Mucosa of descending colon (tissue), 3 donors: ENCODE data around the gene PHEX. TPM values are rescaled to one million over a fixed set of nuclear protein-coding genes. Genes with fewer than 3 reads are reported as not detected.

Experiments used
- ATAC-seq: fragments of 200-7000 bp; cut with Tn5 transposase; one replicate; pipeline ENCODE4 v1.9.1; 2020; ENCODE audit warnings: mild to moderate bottlenecking, moderate library complexity
- DNase-seq, 3 donors: peaks; one replicate each; pipeline ENCODE4 v3.0.0-alpha.2; 2020
- H3K36me3 ChIP-seq: fragments of 200-600 bp; one replicate; pipeline ENCODE4 v1.8.0; 2021; ENCODE audit warnings: low read depth, mild to moderate bottlenecking
- H3K4me1 ChIP-seq: fragments of 200-600 bp; one replicate; pipeline ENCODE4 v1.8.0; 2021; ENCODE audit warnings: low read depth, mild to moderate bottlenecking
- H3K4me3 ChIP-seq: fragments of 200-600 bp; one replicate; pipeline ENCODE4 v1.8.0; 2021; ENCODE audit warnings: mild to moderate bottlenecking
- H3K9me3 ChIP-seq: fragments of 200-600 bp; one replicate; pipeline ENCODE4 v1.8.0; 2021; ENCODE audit warnings: mild to moderate bottlenecking
- CTCF ChIP-seq: fragments of 200-600 bp; IDR thresholded peaks from one replicate; pipeline ENCODE4 v1.8.0; 2022; ENCODE audit warnings: antibody characterized with exemption, mild to moderate bottlenecking
- intact Hi-C, 2 donors: fragments of 100-400 bp; cut with DNase I in 1 of 2; cut with micrococcal nuclease in 1 of 2; formaldehyde crosslinking; loops; one replicate each; pipeline versions ENCODE4 v1.11.0 to v1.11.1; 2022; cut with DNase I, micrococcal nuclease
- total RNA-seq, 3 donors: library from RNA; stranded (reverse); fragmentation: NEBNext Ultra II Directional in 2 of 3; extraction: Animal tissue kit (Norgen Biotek cat#: 25700) in 2 of 3; gene quantifications; one replicate each; pipeline versions ENCODE4 v1.2.1 to v1.2.4, GENCODE V29; 2021 to 2023
- donor health status: DM: no; HTN: no; CAD: no; lungs with moderate emphysema.
- donor health status: DM: no; HTN: no; CAD: no.
- donor health status: DM: no; HTN: yes; CAD: no.

Gene PHEX
- total RNA-seq, 3 donors from 2014 or later: 0.19 TPM; not detected in 1

DNA sequence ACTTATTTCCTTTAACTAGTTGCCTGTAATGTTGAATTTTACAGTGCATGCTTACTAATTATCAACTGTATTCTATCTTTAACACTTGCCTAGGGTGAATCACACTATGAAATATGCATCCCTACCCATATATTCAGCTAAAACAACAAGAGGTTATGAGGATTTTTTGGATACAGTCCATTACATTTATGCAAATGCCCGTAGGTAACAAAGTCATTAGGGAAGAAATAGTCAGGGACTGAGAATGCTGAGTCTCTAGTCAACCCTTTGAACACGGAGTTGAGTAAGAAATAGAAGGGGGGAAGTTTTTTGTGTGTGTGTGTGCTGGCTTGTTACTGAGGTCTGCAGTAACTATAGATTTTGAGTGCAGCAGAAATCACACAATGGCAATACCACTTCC lies 214.5 kb downstream of the PHEX start:
- TF ChIP-seq CTCF: no peak
- DNase-seq: no peak
- H3K36me3 ChIP-seq: no peaks in the 10 kb centered on the region
- no peaks in the 10 kb centered on the region for H3K4me1 ChIP-seq
- intact Hi-C loops: no loop called here
- no peak overlapping the region for H3K4me3 ChIP-seq
- ATAC-seq: no peak
- H3K9me3 ChIP-seq: no peaks in the 10 kb centered on the region

- no peak for ATAC-seq
- no peak for TF ChIP-seq CTCF
- intact Hi-C loops: no loop called here
- Histone ChIP-seq H3K4me1 (no peaks in the 10 kb centered on the region), H3K4me3 (no peak overlapping the region), H3K9me3 (no peaks in the 10 kb centered on the region), H3K36me3 (no peaks in the 10 kb centered on the region)
- no peak for DNase-seq
Measured at GRCh38 chrX:22247169-22247568, 215.0 kb downstream of the PHEX start.

GRCh38 chrX:22248401-22248800 lies 216.3 kb downstream of the PHEX start:
- H3K36me3 ChIP-seq: no peaks in the 10 kb centered on the region
- no peak for ATAC-seq
- TF ChIP-seq CTCF: no peak
- intact Hi-C loops: no loop called here
- no peaks in the 10 kb centered on the region for H3K9me3 ChIP-seq
- no peak for DNase-seq
- H3K4me1 ChIP-seq: no peaks in the 10 kb centered on the region
- no peak overlapping the region for H3K4me3 ChIP-seq

DNA sequence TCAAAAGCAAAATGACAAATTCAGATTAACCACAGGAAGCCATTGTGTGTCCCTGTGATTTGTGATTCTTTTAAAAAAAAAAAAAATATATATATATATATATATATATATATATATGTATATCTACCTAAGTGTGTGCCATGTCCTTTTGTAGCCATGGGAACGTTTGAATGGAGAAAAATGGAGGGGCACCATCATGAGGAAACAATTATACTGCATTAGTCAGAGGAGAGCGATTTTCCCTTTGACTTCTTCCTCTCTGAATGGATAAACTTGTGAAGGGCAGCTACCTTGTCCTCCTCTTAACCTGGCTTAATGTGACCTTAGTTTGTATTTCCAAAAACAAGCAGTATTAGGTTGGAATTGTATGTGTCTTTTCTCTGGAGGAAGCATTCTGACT lies 217.2 kb downstream of the PHEX start:
- H3K36me3 ChIP-seq: no peaks in the 10 kb centered on the region
- ATAC-seq: no peak
- intact Hi-C loops: no loop called here

DNA sequence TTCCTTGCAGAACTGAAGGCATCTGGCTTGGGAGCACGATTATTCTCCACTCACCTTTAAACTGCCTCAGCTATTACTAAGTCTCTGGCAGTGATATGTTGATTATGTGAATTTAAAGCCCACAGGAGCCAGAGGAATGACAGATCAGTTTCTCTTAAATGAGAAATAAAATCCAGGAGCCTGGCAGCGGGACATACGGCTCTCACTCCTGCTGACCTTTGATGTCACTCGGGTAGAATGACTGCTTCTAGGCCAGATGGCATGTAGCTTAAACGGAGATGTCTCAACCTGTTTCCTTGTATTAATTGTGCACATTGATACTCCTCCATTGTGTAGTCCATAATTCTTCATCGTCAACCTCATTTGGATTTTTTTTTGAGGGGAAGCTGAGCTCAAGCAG lies 236.6 kb downstream of the PHEX start:
- ATAC-seq: no peak
- TF ChIP-seq CTCF: no peak
- Histone ChIP-seq H3K9me3 (no peaks in the 10 kb centered on the region), H3K4me1 (no peaks in the 10 kb centered on the region), H3K4me3 (no peak overlapping the region), H3K36me3 (no peaks in the 10 kb centered on the region)
- intact Hi-C loops: no loop called here
- DNase-seq: no peak

More for the DNA sequence above, 217.2 kb downstream of the PHEX start:
- Histone ChIP-seq H3K9me3 (no peaks in the 10 kb centered on the region), H3K4me3 (no peak overlapping the region), H3K4me1 (no peaks in the 10 kb centered on the region)
- DNase-seq: no peak
- TF ChIP-seq CTCF: no peak

DNA sequence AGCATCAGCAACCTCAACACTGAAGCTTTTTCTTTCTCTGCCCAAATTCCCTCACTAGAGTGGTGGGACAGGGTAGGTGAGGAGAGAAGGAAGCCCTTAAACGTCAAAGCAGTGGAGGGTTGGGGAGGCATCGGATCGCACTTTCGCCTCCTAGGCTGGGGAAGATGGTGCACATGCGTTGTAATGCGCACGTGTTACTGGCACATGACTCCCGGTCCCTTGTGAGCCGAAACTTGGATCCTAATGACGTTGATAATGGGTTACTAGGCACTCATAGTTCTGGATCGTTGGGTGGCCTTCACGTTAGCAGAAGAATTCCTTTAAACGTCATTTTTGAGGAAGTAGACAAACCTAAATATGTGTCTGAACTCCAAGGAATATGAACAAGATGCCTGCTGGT lies 240.5 kb downstream of the PHEX start, which contains the start of gene CBLL2:
Gene CBLL2, plus strand, starts transcription at position 301 of the 400 bp plus-strand sequence. Its CDS starts 79 bp downstream, at position 380.
- DNase-seq: no peak
- intact Hi-C loops: no loop called here
- H3K4me3 ChIP-seq: no peak within 1 kb of the TSS
- no peaks in the 10 kb centered on the region for H3K36me3 ChIP-seq
- ATAC-seq: no peak
- no peaks in the 10 kb centered on the region for H3K9me3 ChIP-seq
- no peaks in the 10 kb centered on the region for H3K4me1 ChIP-seq
- no peak for TF ChIP-seq CTCF
